MV-4-11 (cell line): ENCODE measurements around the gene PRRT2.
"Not testable (repeated sequence)": the region's sequence is repeated elsewhere in the genome, so short reads cannot be mapped to it uniquely, and the experiment has no call there.

Experiments
- DNase-seq: peaks from one replicate; lab custom pipeline; 2025; lab: John Stamatoyannopoulos, UW

Gene PRRT2

GRCh38 chr16:29790949-29791844 is 20.8 kb upstream of the PRRT2 start:
- DNase-seq = no peak

GRCh38 chr16:29791845-29792807 is 19.9 kb upstream of the PRRT2 start:
- DNase-seq = no peak

- not testable (repeated sequence) for DNase-seq
These were observed 18.8 kb upstream of the PRRT2 start for GRCh38 chr16:29793153-29793552.

GRCh38 chr16:29794231-29794710 is 17.7 kb upstream of the PRRT2 start:
- DNase-seq = no peak

GRCh38 chr16:29802416-29802935 is 9.5 kb upstream of the PRRT2 start:
- no peak for DNase-seq

- no peak for DNase-seq
These were observed 8.0 kb upstream of the PRRT2 start for GRCh38 chr16:29804020-29804419.

GRCh38 chr16:29804455-29805231 is 7.3 kb upstream of the PRRT2 start:
- DNase-seq = peak; percentile 73

- DNase-seq = peak; percentile 98
These were observed 6.5 kb upstream of the PRRT2 start for GRCh38 chr16:29805232-29806098.

GRCh38 chr16:29806099-29806579 is 5.9 kb upstream of the PRRT2 start, which contains the start of gene MAZ:
MAZ (plus strand) TSS chr16:29806529; CDS start chr16:29806702, 173 bp downstream.
- no peak for DNase-seq

GRCh38 chr16:29806641-29807425 is 5.2 kb upstream of the PRRT2 start:
- DNase-seq = peak; percentile 18

GRCh38 chr16:29807426-29808218 is 4.4 kb upstream of the PRRT2 start:
- DNase-seq = peak; percentile 85

GRCh38 chr16:29808219-29808900 is 3.6 kb upstream of the PRRT2 start:
- DNase-seq = no peak

GRCh38 chr16:29809031-29809747 is 2.8 kb upstream of the PRRT2 start:
- no peak for DNase-seq

- peak; percentile 28 for DNase-seq
These were observed 1.9 kb upstream of the PRRT2 start for GRCh38 chr16:29809850-29810698.

GRCh38 chr16:29810699-29811169 is 1.3 kb upstream of the PRRT2 start:
- no peak for DNase-seq
